Activated T-helper 1 cell treated with Interleukin-2 at 50 U/mL for 16 hours (primary cell): ENCODE data around the gene EXOG.

Experiments
- DNase-seq: peaks from one replicate; pipeline ENCODE4 v3.0.0-alpha.2; 2020; ENCODE audit warnings: low read depth

Gene EXOG

GRCh38 chr3:38473229-38473628 lies 22.9 kb upstream of the EXOG start:
- DNase-seq, result no peak

- no peak for DNase-seq
These were observed 21.1 kb upstream of the EXOG start for GRCh38 chr3:38474928-38475605.

- no peak for DNase-seq
These were observed 20.4 kb upstream of the EXOG start for GRCh38 chr3:38475716-38476115.

GRCh38 chr3:38476157-38476756 lies 19.9 kb upstream of the EXOG start:
- DNase-seq, result no peak

GRCh38 chr3:38477057-38477820 lies 18.9 kb upstream of the EXOG start:
- no peak for DNase-seq

- no peak for DNase-seq
These were observed 18.2 kb upstream of the EXOG start for GRCh38 chr3:38477839-38478450.

- no peak for DNase-seq
These were observed 17.2 kb upstream of the EXOG start for GRCh38 chr3:38478901-38479300.

GRCh38 chr3:38479431-38480092 lies 16.6 kb upstream of the EXOG start:
- DNase-seq, result no peak

GRCh38 chr3:38480093-38480445 lies 16.1 kb upstream of the EXOG start:
- DNase-seq, result no peak

- DNase-seq, result no peak
These were observed 15.2 kb upstream of the EXOG start for GRCh38 chr3:38480930-38481329.

GRCh38 chr3:38482951-38483350 lies 13.2 kb upstream of the EXOG start:
- no peak for DNase-seq

GRCh38 chr3:38487323-38487722 lies 8.8 kb upstream of the EXOG start:
- no peak for DNase-seq

GRCh38 chr3:38488949-38489348 lies 7.2 kb upstream of the EXOG start:
- no peak for DNase-seq

- no peak for DNase-seq
These were observed 6.4 kb upstream of the EXOG start for GRCh38 chr3:38489766-38490165.

- no peak for DNase-seq
These were observed 5.7 kb upstream of the EXOG start for GRCh38 chr3:38490281-38491030.

- DNase-seq, result no peak
These were observed 4.9 kb upstream of the EXOG start for GRCh38 chr3:38491215-38491614.

- DNase-seq, result no peak
These were observed 3.1 kb upstream of the EXOG start for GRCh38 chr3:38493031-38493430.

- no peak for DNase-seq
These were observed 891 bp downstream of the EXOG start for GRCh38 chr3:38497031-38497430.

- no peak for DNase-seq
These were observed 4.7 kb downstream of the EXOG start for GRCh38 chr3:38500688-38501417.

- no peak for DNase-seq
These were observed 11.0 kb downstream of the EXOG start for GRCh38 chr3:38507120-38507519.

- DNase-seq, result no peak
These were observed 13.6 kb downstream of the EXOG start for GRCh38 chr3:38509732-38510131.
